BJ (cell line): Measurements from ENCODE around the gene HS3ST5. TPM values are rescaled to one million over a fixed set of nuclear protein-coding genes. Genes with fewer than 3 reads are reported as not detected.
"Not testable (repeated sequence)": the region's sequence is repeated elsewhere in the genome, so short reads cannot be mapped to it uniquely, and the experiment has no call there.

Source experiments
- CTCF ChIA-PET: fragments of 350-600 bp; formaldehyde crosslinking; extraction: SDS; loops from one replicate; lab custom pipeline; 2021; ENCODE audit warnings: antibody characterized with exemption, inconsistent platforms; lab: Yijun Ruan, JAX
- POLR2A ChIA-PET: fragments of 300-600 bp; sonication (Branson Sonifier 250); formaldehyde crosslinking; extraction: SDS; loops from one replicate; lab custom pipeline; 2021; ENCODE audit warnings: antibody characterized with exemption; lab: Charles Lee
- DNase-seq: peaks from one replicate; pipeline ENCODE4 v3.0.0-alpha.2; 2011; ENCODE audit warnings: low read depth
- H3K27me3 ChIP-seq: 2 replicates; pipeline ENCODE4 v1.6.0; 2011; ENCODE audit warnings: low read length; ENCODE audit not compliant: control insufficient read depth, insufficient read depth
- H3K36me3 ChIP-seq: 2 replicates; pipeline ENCODE4 v1.5.1; 2011; ENCODE audit warnings: low read length; ENCODE audit not compliant: control insufficient read depth, insufficient read depth
- H3K4me3 ChIP-seq: 2 replicates; pipeline ENCODE4 v1.5.1; 2011; ENCODE audit warnings: low read depth, mild to moderate bottlenecking, control low read depth, low read length
- CTCF ChIP-seq: IDR thresholded peaks from 2 replicates; pipeline ENCODE4 v1.5.1; 2011; ENCODE audit warnings: low read depth, mild to moderate bottlenecking, control low read depth, inconsistent platforms, low read length, moderate library complexity; ENCODE audit not compliant: insufficient read depth
- polyA plus RNA-seq: library from polyadenylated mRNA; depleted of rRNA; stranded (reverse); fragments of >200 nt; gene quantifications from 2 replicates; pipeline ENCODE4 v1.2.3, GENCODE V29; 2011

Gene HS3ST5
- polyA plus RNA-seq, 1 experiment: not detected

- no peak overlapping the region for H3K4me3 ChIP-seq
- no peaks in the 10 kb centered on the region for H3K27me3 ChIP-seq
- no peak for DNase-seq
- POLR2A ChIA-PET: no interaction called here
- CTCF ChIA-PET: interaction anchor here (0.8 to 1.4 kb wide), 4 partner anchors 10 to 84 kb away, joined by 3 to 4 read pairs (median 4); no protein-coding TSS in a partner anchor
- H3K36me3 ChIP-seq: no peaks in the 10 kb centered on the region
- no peak for TF ChIP-seq CTCF
Measured at GRCh38 chr6:114024746-114025145, 318.1 kb downstream of the HS3ST5 start.

- CTCF ChIA-PET: no interaction called here
- no peaks in the 10 kb centered on the region for H3K36me3 ChIP-seq
- POLR2A ChIA-PET: no interaction called here
- no peak for DNase-seq
- TF ChIP-seq CTCF: no peak
- H3K27me3 ChIP-seq: no peaks in the 10 kb centered on the region
- H3K4me3 ChIP-seq: no peak overlapping the region
Measured at GRCh38 chr6:114020196-114020595, 322.6 kb downstream of the HS3ST5 start.

GRCh38 chr6:114017146-114017545, 325.7 kb downstream of the HS3ST5 start:
- not testable (repeated sequence) for H3K36me3 ChIP-seq, H3K4me3 ChIP-seq

GRCh38 chr6:114014106-114014505, 328.7 kb downstream of the HS3ST5 start:
- H3K36me3 ChIP-seq, H3K27me3 ChIP-seq, H3K4me3 ChIP-seq, POLR2A ChIA-PET, DNase-seq: not testable (repeated sequence)
- CTCF ChIA-PET: interaction anchor here (1.4 kb wide), 1 partner anchor 10 kb away, joined by 4 read pairs; no protein-coding TSS in a partner anchor

More at GRCh38 chr6:114017146-114017545, 325.7 kb downstream of the HS3ST5 start:
- DNase-seq, H3K27me3 ChIP-seq, POLR2A ChIA-PET, CTCF ChIA-PET: not testable (repeated sequence)

GRCh38 chr6:114011486-114011885, 331.3 kb downstream of the HS3ST5 start:
- DNase-seq, POLR2A ChIA-PET, H3K36me3 ChIP-seq: not testable (repeated sequence)

GRCh38 chr6:114010540-114010939, 332.3 kb downstream of the HS3ST5 start:
- DNase-seq: no peak
- H3K4me3 ChIP-seq: no peak overlapping the region
- ChIA-PET CTCF (no interaction called here), POLR2A (no interaction called here)
- no peaks in the 10 kb centered on the region for H3K36me3 ChIP-seq
- no peak for TF ChIP-seq CTCF
- H3K27me3 ChIP-seq: no peaks in the 10 kb centered on the region

More at GRCh38 chr6:114011486-114011885, 331.3 kb downstream of the HS3ST5 start:
- CTCF ChIA-PET, H3K27me3 ChIP-seq, H3K4me3 ChIP-seq: not testable (repeated sequence)

GRCh38 chr6:114009192-114009591, 333.6 kb downstream of the HS3ST5 start:
- POLR2A ChIA-PET: interaction anchor here (0.6 kb wide), 1 partner anchor 10 kb away, joined by 10 read pairs; no protein-coding TSS in a partner anchor
- CTCF ChIA-PET: no interaction called here
- no peak for DNase-seq
- TF ChIP-seq CTCF: no peak
- Histone ChIP-seq H3K27me3 (no peaks in the 10 kb centered on the region), H3K4me3 (no peak overlapping the region), H3K36me3 (no peaks in the 10 kb centered on the region)
